ENCODE results near the gene RPS6KC1.
"Not testable (repeated sequence)": the region's sequence is repeated elsewhere in the genome, so short reads cannot be mapped to it uniquely, and the experiment has no call there.

RPS6KC1 gene

DNA sequence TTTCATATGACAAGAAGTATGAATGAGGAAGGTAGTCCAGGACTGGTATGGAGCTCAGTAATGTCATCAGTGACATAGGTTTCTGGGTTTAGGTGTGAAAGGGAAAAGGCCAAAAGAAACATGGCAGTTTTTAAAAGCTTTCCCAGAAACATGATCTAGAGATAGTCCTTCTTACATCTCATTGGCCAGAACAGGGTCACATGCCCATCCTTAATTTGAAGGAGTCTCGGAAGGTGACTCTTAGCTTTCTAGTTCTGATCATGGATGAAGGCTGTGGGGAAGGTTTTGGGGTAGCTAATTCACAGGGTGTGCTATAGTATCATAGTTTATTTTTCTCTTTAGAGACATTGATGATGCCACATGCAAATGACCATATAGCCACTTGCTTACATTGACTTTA is 55.3 kb downstream of the RPS6KC1 start:
- DNase-seq (ENCODE audit: low read depth), result no peak

DNA sequence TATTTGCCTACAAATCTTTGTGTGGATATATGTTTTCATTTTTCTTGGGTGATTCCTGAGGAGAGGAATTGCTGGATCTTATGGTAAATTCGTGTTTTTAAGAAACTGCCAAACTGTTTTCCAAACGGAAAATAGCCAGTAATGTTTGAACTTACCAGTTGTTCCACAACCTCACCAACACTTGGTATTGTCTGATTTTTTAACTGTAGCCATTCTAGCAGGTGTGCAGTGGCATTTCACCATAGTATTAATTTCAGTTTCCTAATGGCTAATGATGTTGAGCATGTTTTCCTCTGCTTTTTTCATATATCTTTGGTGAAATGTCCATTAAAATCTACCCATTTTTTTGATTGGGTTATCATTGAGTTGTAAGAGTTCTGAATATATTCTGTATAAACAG is 56.6 kb downstream of the RPS6KC1 start:
- DNase-seq (ENCODE audit: low read depth), result no peak

DNA sequence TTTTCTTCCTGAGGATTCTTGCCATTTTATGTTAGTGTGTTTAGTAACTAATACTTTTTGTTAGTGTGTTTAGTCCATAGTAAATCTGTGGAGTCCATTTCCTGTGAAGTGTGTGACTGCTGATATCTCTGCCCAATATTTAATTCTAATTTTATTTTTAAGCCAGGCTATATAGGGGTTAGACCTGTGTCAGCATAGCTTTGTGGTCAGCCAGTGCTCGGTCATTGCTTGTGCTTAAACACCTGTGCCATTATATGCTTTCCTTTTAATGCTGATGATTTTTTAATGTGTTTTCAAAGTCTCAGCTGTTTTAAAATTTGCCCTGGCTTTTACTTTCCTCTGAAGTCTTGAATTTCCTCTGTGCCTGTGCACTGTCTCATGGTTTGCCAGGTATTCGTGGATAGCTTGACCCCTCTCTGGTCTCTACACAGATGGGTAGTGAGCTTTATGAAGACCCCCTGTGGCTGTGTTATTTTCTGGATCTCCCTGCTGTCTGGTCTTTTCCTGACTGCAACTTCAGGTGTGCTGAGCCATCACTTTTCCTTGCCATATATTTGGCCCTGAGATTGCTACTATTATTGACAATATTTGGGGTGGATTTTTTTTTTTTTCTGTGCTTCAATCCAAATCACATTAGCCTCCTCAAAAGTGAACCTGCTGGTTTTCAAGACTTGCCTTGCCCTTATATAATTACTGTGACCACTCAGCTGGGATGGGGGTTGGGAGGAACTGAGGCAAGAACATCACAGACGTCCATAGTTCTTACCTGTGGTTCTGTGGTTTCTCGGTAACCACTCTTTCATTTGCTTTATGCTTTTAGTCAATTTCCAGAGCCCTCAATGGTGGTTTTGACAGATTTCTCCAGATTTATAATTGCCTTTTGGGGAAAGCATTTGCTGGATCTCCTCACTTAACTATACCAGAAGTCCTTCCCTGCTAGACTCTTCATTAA is 59.6 kb downstream of the RPS6KC1 start:
- no peak for DNase-seq (ENCODE audit: low read depth)

DNA sequence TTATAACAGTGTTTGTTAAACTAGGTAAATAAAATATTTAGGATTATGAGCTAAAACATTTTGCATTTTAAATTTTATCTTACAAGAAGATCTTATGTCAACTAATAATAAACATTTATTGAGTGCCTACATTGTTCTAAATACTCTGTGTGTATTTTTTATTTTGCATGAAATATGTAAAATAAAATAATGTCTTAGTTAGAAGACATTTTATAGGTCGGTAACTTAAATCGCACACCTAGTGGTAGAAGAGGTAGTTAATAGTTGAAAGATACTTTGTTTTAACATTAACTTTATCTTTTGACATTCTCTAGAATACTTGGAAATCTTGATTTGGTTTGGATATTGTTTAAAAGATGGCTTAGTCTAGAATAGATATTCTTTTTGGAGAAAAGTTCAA is 60.5 kb downstream of the RPS6KC1 start:
- no peak for DNase-seq (ENCODE audit: low read depth)

DNA sequence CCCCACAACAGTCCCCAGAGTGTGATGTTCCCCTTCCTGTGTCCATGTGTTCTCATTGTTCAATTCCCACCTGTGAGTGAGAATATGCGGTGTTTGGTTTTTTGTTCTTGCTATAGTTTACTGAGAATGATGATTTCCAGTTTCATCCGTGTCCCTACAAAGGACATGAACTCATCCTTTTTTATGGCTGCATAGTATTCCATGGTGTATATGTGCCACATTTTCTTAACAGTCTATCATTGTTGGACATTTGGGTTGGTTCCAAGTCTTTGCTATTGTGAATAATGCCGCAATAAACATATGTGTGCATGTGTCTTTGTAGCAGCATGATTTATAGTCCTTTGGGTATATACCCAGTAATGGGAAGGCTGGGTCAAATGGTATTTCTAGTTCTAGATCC is 61.7 kb downstream of the RPS6KC1 start:
- DNase-seq (ENCODE audit: low read depth), result not testable (repeated sequence)

DNA sequence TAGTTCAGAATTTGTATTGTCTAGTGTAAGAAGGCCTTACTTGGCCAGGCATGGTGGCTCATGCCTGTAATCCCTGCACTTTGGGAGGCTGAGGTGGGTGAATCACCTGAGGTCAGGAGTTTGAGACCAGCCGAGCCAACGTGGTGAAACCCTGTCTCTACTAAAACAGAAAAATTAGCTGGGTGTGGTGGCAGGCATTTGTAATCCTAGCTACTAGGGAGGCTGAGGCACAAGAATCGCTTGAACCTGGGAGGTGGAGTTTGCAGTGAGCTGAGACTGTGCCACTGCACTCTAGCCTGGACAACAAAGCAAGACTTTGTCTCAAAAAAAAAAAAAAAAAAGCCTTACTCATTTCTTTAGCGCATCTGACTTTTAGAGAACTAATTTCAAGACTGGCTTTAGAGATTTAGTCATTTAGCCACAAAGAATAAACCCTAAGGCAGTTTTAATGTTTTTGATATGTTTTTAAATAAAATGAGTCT is 66.7 kb downstream of the RPS6KC1 start:
- not testable (repeated sequence) for DNase-seq (ENCODE audit: low read depth)

DNA sequence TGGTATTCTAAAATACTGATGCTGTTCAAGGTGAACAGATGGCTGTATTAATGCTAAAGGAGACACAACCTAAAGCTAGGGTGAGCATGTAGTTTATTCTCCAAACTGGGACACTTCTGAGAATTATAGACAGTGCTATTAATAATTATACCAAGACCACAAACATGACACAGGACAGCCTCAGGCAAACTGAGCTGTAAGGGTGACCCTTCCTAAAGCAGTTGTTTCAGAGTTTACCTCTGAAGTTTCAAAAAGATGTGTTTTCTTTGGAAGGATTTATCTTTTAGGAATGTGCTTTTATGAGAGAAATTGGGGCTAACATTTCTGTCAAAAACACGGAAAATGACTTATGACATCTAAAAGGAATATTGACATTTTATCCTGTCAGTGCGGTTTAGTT is 68.8 kb downstream of the RPS6KC1 start:
- no peak for DNase-seq (ENCODE audit: low read depth)

DNA sequence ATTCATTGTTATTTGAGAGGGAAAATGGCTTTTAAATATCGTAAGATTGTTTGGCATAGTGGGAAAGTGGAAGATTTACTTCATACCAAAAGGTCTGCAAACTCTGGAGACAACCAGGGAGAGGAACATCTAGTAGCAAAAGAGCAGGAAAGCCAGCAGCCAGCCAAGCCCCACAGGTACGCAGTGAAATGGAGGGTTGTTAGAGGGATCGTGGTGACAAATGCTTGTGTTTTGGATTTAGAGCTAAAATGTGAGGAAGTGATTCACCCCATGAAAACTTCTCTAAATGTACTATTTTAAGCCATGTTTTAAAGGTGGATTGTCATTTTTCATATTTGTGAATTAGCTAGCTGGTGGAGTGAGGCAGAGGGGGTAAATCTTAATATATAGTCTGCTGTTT is 69.3 kb downstream of the RPS6KC1 start:
- no peak for DNase-seq (ENCODE audit: low read depth)

DNA sequence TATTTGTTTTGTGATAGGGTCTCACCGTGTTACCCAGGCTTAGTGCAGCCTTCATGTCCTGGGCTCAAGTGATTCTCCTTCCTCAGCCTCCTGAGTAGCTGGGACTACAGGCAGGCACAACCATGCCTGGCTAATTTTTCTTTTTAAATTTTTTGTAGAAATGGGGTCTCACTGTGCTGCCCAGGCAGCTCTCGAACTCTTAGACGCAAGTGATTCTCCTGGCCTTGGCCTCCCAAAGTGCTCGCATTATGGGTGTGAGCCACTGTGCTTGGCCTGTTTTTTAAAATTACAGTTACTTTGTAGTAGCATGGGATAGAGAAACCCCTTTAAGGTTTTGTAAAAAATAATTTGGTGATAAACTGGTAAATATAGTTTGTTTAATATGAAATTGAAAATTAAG is 69.9 kb downstream of the RPS6KC1 start:
- DNase-seq (ENCODE audit: low read depth), result no peak

DNA sequence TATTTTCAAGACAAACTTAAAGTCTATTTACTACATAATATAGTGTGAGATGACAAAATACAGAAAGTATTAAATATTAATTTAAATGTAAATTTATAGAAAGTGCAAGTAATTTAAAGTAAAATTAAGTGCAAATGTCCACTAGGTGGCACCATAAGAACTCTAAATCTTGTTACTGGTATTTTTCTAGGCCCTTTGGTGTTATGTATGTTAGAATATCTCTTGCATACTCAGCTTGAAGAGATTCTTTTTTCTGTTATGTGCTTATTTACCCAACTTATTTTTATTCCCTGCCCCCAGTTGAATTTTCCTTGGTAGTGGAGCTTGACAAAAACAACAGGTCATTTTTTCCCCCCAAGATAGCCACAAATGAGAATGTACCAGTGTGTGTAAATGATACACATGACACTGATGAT is 71.5 kb downstream of the RPS6KC1 start:
- DNase-seq (ENCODE audit: low read depth), result no peak

DNA sequence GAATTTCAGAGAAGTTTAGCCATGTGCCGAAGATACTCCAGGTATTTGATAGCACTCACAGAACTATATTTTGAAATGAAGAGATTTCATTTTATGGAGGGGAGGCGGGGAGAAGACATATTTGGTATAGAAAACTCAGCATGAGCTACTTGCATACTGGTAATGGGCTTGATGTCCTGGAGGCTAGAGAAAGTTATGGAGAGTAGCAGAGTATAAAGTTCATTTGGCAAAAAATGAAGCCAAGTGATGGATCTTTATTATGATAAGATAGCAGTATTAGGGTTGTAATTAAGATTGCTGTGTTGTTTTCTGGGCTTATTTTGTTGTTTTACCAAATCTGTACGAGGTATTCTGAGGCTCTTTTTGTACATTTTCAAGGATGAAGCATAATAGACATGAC is 72.0 kb downstream of the RPS6KC1 start:
- no peak for DNase-seq (ENCODE audit: low read depth)

DNA sequence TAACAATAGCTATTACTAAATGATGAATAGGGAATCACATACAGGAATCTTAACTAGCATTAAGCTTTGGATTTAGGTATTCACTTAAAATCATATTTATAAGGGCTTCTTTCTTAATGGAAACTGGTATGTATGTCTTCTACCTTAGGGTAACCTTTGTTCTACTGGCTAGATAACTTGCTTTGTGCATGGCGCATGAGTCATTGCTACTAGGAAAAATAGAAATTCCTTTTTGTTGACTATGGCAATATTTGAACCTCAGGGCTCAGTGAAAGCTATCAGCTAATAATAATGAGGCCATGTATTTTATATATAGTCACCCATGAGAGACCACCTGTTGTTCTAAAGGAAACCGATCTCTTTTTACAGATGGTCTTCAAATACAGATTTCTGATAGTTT is 72.5 kb downstream of the RPS6KC1 start:
- DNase-seq (ENCODE audit: low read depth), result no peak

DNA sequence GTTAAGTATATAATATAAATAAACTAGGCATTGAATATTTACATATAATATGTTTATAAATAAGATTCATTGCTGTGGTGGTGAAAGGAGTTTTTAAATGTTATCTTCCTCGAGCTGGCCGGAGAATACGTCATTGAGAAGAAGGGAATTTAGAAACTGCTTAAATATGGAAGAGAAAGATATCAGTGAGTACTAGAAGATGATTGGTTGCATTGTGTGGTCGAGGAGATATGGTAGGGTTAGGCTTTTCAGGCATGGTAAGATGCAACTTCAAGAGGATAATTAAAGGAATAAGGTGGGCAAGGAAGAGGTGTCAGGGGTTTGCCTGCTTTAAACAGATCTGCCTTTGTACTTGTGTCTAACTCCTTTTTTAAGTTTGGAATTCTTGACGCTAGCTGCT is 73.5 kb downstream of the RPS6KC1 start:
- no peak for DNase-seq (ENCODE audit: low read depth)

DNA sequence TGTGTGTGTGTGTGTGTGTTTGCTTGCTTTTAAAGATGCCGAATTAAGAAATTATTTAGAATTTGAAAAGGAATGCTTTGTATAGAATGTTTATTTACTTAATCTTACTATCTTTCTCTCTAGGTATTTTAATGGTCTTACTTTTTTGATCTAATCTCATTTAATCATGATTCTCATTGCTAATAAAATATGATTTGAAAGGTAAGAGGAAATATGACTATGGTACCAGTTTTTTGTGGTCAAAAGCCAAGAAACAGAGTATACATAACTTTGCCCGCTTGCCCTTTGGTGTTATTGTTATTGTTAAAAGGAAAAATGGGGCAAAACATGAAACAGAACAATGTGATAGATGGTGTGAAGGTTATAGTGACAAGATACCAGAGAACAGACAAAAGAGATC is 74.6 kb downstream of the RPS6KC1 start:
- no peak for DNase-seq (ENCODE audit: low read depth)

DNA sequence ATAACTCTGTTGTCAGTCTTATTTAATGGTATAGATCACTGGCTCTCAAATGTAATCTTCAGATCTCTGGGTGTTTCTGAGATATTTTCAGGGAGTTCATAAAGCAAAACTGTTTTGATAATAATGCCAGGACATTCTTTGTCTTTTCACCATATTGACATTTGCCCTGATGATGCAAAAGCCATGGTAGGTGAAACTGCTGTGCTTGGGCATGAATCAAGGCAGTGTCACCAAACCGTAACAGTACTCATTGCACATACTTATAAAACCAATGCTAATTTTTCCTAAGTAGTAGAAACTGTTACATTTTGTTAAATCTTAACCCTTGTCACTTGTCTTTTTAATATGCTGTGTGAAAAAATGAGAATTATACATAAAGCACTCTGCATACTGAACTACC is 76.0 kb downstream of the RPS6KC1 start:
- no peak for DNase-seq (ENCODE audit: low read depth)

DNA sequence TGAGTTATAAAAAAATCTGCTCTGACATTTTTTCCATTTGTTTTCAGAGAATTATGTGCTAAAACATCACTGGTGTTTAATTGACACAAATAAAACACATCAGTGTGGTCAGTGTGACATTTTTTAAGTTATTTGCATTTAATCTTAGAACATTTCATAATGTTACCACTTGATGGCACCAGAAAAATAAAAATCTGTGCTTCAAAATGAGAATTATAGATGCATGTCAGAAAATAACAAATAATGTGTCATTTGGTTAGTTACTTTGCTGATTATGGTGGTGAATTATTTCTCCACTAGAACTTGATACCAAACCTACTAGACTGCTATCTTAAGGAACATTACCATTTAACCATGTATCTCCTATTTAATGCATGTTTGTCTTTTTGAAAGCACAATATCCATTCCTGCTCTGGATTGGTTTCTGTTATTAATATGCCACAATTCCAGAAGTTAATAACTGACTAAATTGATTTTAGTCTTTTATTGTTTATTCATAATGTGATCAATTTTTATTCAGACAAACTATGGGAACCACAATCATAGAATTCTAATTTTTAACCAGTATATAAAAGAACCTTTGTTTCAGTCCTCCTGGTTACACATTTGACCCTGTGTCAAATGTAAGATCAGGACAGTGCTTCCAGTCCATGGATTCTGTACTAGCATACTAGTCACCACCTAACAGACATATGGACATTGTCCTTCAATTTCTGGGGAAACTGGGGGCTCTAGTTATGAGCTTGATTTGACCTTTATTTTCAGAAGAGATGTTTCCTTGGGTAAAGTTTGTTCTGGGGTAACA is 81.0 kb downstream of the RPS6KC1 start:
- DNase-seq (ENCODE audit: low read depth), result no peak

DNA sequence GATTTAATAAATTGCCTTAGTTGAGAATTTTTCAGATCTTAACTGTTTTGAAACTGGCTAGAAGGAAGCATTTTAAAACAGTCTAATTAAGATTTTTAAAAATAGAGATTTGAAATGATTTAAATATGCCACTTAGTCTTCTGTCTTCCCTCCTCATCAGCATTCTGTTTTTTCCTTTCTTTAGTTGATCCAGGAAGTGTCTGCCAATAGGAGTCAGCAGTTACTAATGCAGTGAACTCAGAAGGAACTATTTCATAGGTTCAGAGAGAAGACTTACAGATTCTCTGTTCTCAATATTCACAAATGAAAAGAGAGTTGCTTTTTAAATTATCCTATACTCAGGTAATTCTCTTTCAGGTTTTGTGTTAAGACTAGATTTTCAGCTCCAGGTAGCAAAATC is 84.5 kb downstream of the RPS6KC1 start:
- DNase-seq (ENCODE audit: low read depth), result no peak

DNA sequence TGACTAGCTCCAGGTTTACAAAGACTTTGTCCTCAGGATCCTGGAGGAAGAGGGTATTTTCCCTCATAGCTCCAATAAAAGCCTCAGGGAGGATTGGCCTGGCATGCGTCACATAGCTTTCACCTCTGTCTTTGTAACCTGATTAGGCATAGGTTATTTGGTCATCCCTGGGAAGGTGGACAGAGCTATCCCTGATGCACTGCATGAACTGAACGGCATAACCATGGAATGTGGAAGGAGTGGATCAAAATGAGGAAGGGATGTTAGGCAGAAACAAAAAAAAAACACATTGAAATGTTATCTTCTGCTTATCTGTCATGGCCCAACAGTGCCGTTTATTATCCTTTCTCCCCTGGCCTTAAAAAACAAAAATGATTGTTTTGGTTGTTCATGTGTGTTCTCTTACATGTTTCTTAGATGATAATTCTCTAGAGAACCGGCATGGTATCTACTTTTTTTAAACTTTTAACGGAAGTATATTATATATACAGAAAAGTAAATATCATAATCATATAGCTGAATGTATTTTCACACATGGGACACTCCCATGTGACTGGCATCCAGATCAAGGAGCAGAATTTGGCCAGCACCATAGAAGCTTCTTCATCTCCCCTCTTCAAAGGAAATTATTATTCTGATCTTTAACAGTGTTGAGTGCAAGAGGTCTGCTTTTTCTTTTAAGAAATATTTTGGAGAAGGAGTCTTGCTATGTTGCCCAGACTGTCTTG is 85.3 kb downstream of the RPS6KC1 start:
- DNase-seq (ENCODE audit: low read depth), result no peak

DNA sequence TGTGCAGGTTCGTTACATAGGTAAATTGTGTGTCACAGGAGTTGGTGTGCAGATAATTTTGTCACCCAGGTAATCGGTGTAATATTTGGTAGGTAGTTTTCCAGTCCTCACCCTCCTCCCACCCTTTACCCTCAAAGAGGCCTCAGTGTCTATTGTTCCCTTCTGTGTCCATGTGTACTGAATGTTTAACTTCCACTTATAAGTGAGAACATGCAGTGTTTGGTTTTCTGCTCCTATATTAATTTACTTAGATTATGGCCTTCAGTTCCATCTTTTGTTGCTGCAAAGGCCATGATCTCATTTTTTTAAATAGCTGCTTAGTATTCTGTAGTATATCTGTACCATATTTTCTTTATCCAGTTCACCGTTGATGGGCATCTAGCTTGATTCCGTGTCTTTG is 87.3 kb downstream of the RPS6KC1 start:
- DNase-seq (ENCODE audit: low read depth), result no peak

DNA sequence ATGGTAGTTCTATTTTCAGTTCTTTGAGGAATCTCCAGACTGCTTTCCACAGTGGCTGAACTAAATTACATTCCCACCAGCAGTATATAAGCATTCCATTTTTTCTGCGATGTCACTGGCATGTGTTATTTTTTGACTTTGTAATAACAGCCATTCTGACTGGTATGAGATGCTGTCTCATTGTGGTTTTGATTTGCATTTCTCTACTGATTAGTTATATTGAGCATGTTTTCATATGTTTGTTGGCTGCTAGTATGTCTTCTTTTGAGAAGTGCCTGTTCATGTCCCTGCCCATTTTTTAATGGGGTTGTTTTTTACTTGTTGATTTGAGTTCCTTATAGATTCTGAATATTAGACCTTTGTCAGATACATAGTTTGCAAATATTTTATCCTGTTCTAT is 87.9 kb downstream of the RPS6KC1 start:
- DNase-seq (ENCODE audit: low read depth), result no peak

DNA sequence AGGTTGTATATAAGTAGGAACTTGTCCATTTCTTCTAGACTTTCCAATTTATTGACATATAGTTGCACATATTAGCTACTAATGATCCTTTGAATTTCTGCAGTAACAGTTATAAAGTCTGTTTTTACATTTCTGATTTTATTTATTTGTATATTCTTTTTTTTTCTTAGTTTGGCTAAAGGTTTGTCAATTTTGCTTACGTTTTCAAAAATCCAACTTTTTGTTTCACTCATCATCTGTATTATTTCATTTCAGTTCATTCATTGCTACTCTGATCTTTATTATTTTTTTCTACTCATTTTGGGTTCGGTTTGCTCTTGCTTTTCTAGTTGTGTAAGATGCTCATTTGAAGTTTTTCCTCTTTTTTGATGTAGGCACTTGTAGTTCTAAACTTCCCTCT is 97.9 kb downstream of the RPS6KC1 start:
- DNase-seq (ENCODE audit: low read depth), result no peak

DNA sequence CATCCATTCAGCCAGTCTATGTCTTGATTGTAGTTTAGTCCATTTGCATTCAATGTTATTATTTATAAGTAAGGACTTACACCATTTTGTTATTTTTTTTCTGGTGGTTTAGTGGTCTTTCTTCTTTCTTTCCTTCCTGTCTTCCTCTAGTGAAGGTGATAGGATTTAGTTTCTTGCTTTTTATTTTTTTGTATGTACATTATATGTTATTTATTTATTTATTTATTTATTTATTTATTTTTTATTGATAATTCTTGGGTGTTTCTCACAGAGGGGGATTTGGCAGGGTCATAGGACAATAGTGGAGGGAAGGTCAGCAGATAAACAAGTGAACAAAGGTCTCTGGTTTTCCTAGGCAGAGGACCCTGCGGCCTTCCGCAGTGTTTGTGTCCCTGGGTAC is 99.0 kb downstream of the RPS6KC1 start:
- DNase-seq (ENCODE audit: low read depth), result not testable (repeated sequence)
